Erythroblast (primary cell): ENCODE results near the gene CFAP410.

ENCODE experiments used
- GATA1 ChIP-seq: IDR thresholded peaks from 2 replicates; pipeline ENCODE4 v1.6.1; 2011; ENCODE audit warnings: low read depth, mild to moderate bottlenecking, control low read depth, low read length, moderate library complexity
- POLR2A ChIP-seq: IDR thresholded peaks from 2 replicates; pipeline ENCODE4 v1.6.1; 2011; ENCODE audit warnings: mild to moderate bottlenecking, low read length

GRCh38 chr21:44283948-44284347 is 55.2 kb downstream of the CFAP410 start:
- TF ChIP-seq POLR2A, result no peak
- no peak for TF ChIP-seq GATA1
